GM10847 (cell line): Measurements from ENCODE around the gene TMEM14B.

ENCODE experiments used
- POLR2A ChIP-seq: IDR thresholded peaks from 2 replicates; pipeline ENCODE4 v1.6.1; 2011; ENCODE audit not compliant: insufficient read length; ENCODE audit errors: extremely low read depth

TMEM14B gene

GRCh38 chr6:10740061-10740460 is 7.5 kb upstream of the TMEM14B start:
- TF ChIP-seq POLR2A, result no peak

- TF ChIP-seq POLR2A, result no peak
Measured at GRCh38 chr6:10742251-10742650, 5.4 kb upstream of the TMEM14B start.

GRCh38 chr6:10743515-10743914 is 4.1 kb upstream of the TMEM14B start:
- no peak for TF ChIP-seq POLR2A

GRCh38 chr6:10745116-10745515 is 2.5 kb upstream of the TMEM14B start:
- TF ChIP-seq POLR2A, result no peak

GRCh38 chr6:10746915-10747250 is 722 bp upstream of the TMEM14B start:
- TF ChIP-seq POLR2A, result no peak

GRCh38 chr6:10749734-10750133 is 2.1 kb downstream of the TMEM14B start:
- TF ChIP-seq POLR2A, result no peak

GRCh38 chr6:10756085-10756484 is 8.5 kb downstream of the TMEM14B start:
- no peak for TF ChIP-seq POLR2A

GRCh38 chr6:10759312-10759839 is 11.8 kb downstream of the TMEM14B start:
- no peak for TF ChIP-seq POLR2A

- no peak for TF ChIP-seq POLR2A
Measured at GRCh38 chr6:10759884-10760329, 12.3 kb downstream of the TMEM14B start.

GRCh38 chr6:10763006-10763405 is 15.4 kb downstream of the TMEM14B start:
- TF ChIP-seq POLR2A, result no peak

- no peak for TF ChIP-seq POLR2A
Measured at GRCh38 chr6:10769419-10769818, 21.8 kb downstream of the TMEM14B start.

GRCh38 chr6:10771371-10771894 is 23.8 kb downstream of the TMEM14B start:
- TF ChIP-seq POLR2A, result no peak

GRCh38 chr6:10778230-10778629 is 30.6 kb downstream of the TMEM14B start:
- TF ChIP-seq POLR2A, result no peak

- no peak for TF ChIP-seq POLR2A
Measured at GRCh38 chr6:10779076-10779475, 31.5 kb downstream of the TMEM14B start.

GRCh38 chr6:10791673-10792072 is 44.1 kb downstream of the TMEM14B start:
- no peak for TF ChIP-seq POLR2A

GRCh38 chr6:10792101-10792500 is 44.5 kb downstream of the TMEM14B start:
- no peak for TF ChIP-seq POLR2A

- no peak for TF ChIP-seq POLR2A
Measured at GRCh38 chr6:10793035-10793434, 45.4 kb downstream of the TMEM14B start.

- no peak for TF ChIP-seq POLR2A
Measured at GRCh38 chr6:10793695-10794094, 46.1 kb downstream of the TMEM14B start.

GRCh38 chr6:10794239-10794638 is 46.6 kb downstream of the TMEM14B start:
- no peak for TF ChIP-seq POLR2A
